ENCODE data around the gene RNF152. TPM values are rescaled to one million over a fixed set of nuclear protein-coding genes. Genes with fewer than 3 reads are reported as not detected.

RNF152 gene
- total RNA-seq, 1 experiment from 2014 or later, result 2.3 TPM

- no peaks in the 10 kb centered on the region for H3K27me3 Mint-ChIP-seq (ENCODE audit: low read depth)
- Histone ChIP-seq H3K79me1 (ENCODE audit: insufficient read depth, low read depth, low read length, poor library complexity, severe bottlenecking) (no peaks in the 10 kb centered on the region), H3K79me2 (ENCODE audit: insufficient read depth, low read length) (no peaks in the 10 kb centered on the region), H3K56ac (ENCODE audit: insufficient read length, low read depth, low read length) (no peak overlapping the region), H3K23ac (ENCODE audit: insufficient read length, low read depth, low read length) (no peak overlapping the region), H3T11ph (ENCODE audit: low read length) (no peak overlapping the region), H3K18ac (ENCODE audit: insufficient read length, low read depth, low read length) (no peak overlapping the region), H3K9ac (ENCODE audit: extremely low read depth, insufficient read length, low read length) (no peak overlapping the region), H3K23me2 (ENCODE audit: insufficient read length, low read depth, low read length, poor library complexity, severe bottlenecking) (no peaks in the 10 kb centered on the region), H2BK120ac (ENCODE audit: low read depth, low read length, poor library complexity, severe bottlenecking) (no peak overlapping the region), H2BK5ac (ENCODE audit: insufficient read length, low read length) (no peak overlapping the region), H2BK20ac (ENCODE audit: low read depth, low read length, poor library complexity, severe bottlenecking) (no peak overlapping the region), H3K4me1 (ENCODE audit: insufficient read depth, low read length) (peaks cover 3% of the 10 kb centered on the region; the same call in 1 of the 2 replicates), H2BK15ac (ENCODE audit: low read depth, low read length) (no peak overlapping the region), H3K4me2 (ENCODE audit: insufficient read depth, insufficient read length, low read length) (no peak overlapping the region), H2AK5ac (ENCODE audit: insufficient read length, low read length) (no peak overlapping the region), H3K9me3 (ENCODE audit: control insufficient read depth, low read depth, low read length) (no peaks in the 10 kb centered on the region), H3K27me3 (ENCODE audit: insufficient read depth, low read length) (no peaks in the 10 kb centered on the region), H2AFZ (ENCODE audit: low read length) (no peak overlapping the region), H4K20me1 (ENCODE audit: control insufficient read depth, insufficient read depth, insufficient read length) (no peaks in the 10 kb centered on the region), H4K8ac (replicated peaks; ENCODE audit: insufficient read length, low read depth, low read length) (no peak overlapping the region), H3K27ac (ENCODE audit: insufficient read length, low read depth, low read length) (no peak overlapping the region), H4K91ac (ENCODE audit: insufficient read length, low read depth, low read length) (no peak overlapping the region), H3K4ac (ENCODE audit: low read depth, low read length) (no peak overlapping the region), H2BK12ac (ENCODE audit: insufficient read length, low read depth, low read length) (no peak overlapping the region), H4K5ac (ENCODE audit: insufficient read length, low read depth, low read length) (no peak overlapping the region), H3K14ac (ENCODE audit: insufficient read depth, low read length) (no peak overlapping the region)
- DNase-seq, result no peak
- peaks cover 11 to 13% of the 10 kb centered on the region in 2 experiments for H3K4me1 Mint-ChIP-seq
- no peak for TF ChIP-seq CTCF (conservative IDR thresholded peaks at IDR 0.05)
- H3K27ac Mint-ChIP-seq, result no peak overlapping the region
- H3K4me3 Mint-ChIP-seq, result no peak overlapping the region
- no CpG with 5 or more reads among the region's 3 CpGs for WGBS (ENCODE audit: extremely low coverage, insufficient read length, low lambda C conversion rate)
- H3K9me3 Mint-ChIP-seq, result no peaks in the 10 kb centered on the region
- H3K36me3 Mint-ChIP-seq (ENCODE audit: insufficient read depth in 1 of 3, low read depth in 3 of 3), result peaks cover 0 to 4% (median 2%) of the 10 kb centered on the region in 3 experiments; a peak in 2 of 7 replicates
These were observed 69.2 kb downstream of the RNF152 start for GRCh38 chr18:61823595-61823994.
